Esophagus squamous epithelium (tissue), 5 donors: ENCODE data around the gene ADGRG4. TPM values are rescaled to one million over a fixed set of nuclear protein-coding genes. Genes with fewer than 3 reads are reported as not detected.
"Not testable (repeated sequence)": the region's sequence is repeated elsewhere in the genome, so short reads cannot be mapped to it uniquely, and the experiment has no call there.

Experiments used
- DNase-seq: peaks from one replicate; lab custom pipeline; 2025; lab: John Stamatoyannopoulos, UW
- H3K27ac ChIP-seq, 4 donors: fragments of 200-600 bp; sonication (generic); one replicate each; pipeline ENCODE4 v1.5.1; 2016 to 2019; ENCODE audit warnings: mild to moderate bottlenecking in 1 of 4
- H3K27me3 ChIP-seq, 4 donors: fragments of 200-600 bp; sonication (generic); 1 replicate in 3 of 4; 2 replicates in 1 of 4; pipeline versions ENCODE4 v1.5.1 to v1.6.0; 2017 to 2021; ENCODE audit warnings: antibody characterized with exemption in 1 of 4
- H3K36me3 ChIP-seq, 3 donors: fragments of 200-600 bp; sonication (generic); one replicate each; pipeline ENCODE4 v1.5.1; 2016 to 2019
- H3K4me1 ChIP-seq, 3 donors: fragments of 200-600 bp; sonication (generic); one replicate each; pipeline ENCODE4 v1.5.1; 2017 to 2019
- H3K4me3 ChIP-seq, 4 donors: fragments of 200-600 bp; sonication (generic); 1 replicate in 3 of 4; 2 replicates in 1 of 4; pipeline ENCODE4 v1.5.1; 2016 to 2019; ENCODE audit warnings: mild to moderate bottlenecking in 2 of 4, moderate library complexity in 1 of 4
- H3K9me3 ChIP-seq, 3 donors: fragments of 200-600 bp; sonication (generic); one replicate each; pipeline ENCODE4 v1.5.1; 2016 to 2019
- CTCF ChIP-seq, 6 experiments: fragments of 450-650 bp in 4 of 6; fragments of 200-600 bp in 2 of 6; sonication (generic) in 2 of 6; IDR thresholded peaks; one replicate each; pipeline ENCODE4 v1.5.1; 2016 to 2019; ENCODE audit warnings: antibody characterized with exemption in 6 of 6, mild to moderate bottlenecking in 4 of 6, moderate library complexity in 4 of 6
- POLR2A ChIP-seq, 4 donors: fragments of 450-650 bp; IDR thresholded peaks; one replicate each; pipeline ENCODE4 v1.6.1; 2017; ENCODE audit warnings: antibody characterized with exemption in 4 of 4, mild to moderate bottlenecking in 4 of 4, moderate library complexity in 3 of 4
- WGBS, 2 donors: methylation state at CpG; one replicate each; pipeline ENCODE4 v1.1.5; 2018; 5-methylcytosine and 5-hydroxymethylcytosine counted together
- intact Hi-C: fragments of 100-400 bp; cut with DNase I; formaldehyde crosslinking; loops from one replicate; pipeline ENCODE4 v1.15.0; 2022
- total RNA-seq, 4 donors: library from RNA; depleted of rRNA; stranded (reverse); fragments of >200 nt; gene quantifications; one replicate each; pipeline ENCODE4 v1.1.0, GENCODE V29; 2016
- donor health status: DM: yes; HTN: yes; CAD: no.

The ADGRG4 gene
- total RNA-seq, 4 donors from 2014 or later, result 0.19 TPM; not detected in 3

- Histone ChIP-seq H3K36me3 (no peaks in the 10 kb centered on the region), H3K27ac (no peak overlapping the region), H3K27me3 (no peaks in the 10 kb centered on the region), H3K9me3 (no peaks in the 10 kb centered on the region), H3K4me1 (no peaks in the 10 kb centered on the region), H3K4me3 (no peak overlapping the region)
- DNase-seq, result no peak
- intact Hi-C loops, result no loop called here
- 33 to 70% methylated on average over 1 of the region's 1 CpG for WGBS, 2 donors
- TF ChIP-seq POLR2A (IDR thresholded peaks at IDR 0.05), result no peak
- no peak for TF ChIP-seq CTCF (IDR thresholded peaks at IDR 0.05)
Measured at GRCh38 chrX:136273986-136274385, 26.8 kb upstream of the ADGRG4 start.

- no peak for DNase-seq
- H3K9me3 ChIP-seq, result no peaks in the 10 kb centered on the region
- H3K4me1 ChIP-seq, result no peaks in the 10 kb centered on the region
- H3K27ac ChIP-seq, result no peak overlapping the region
- H3K36me3 ChIP-seq, result no peaks in the 10 kb centered on the region
- intact Hi-C loops, result no loop called here
- no peak for TF ChIP-seq POLR2A (IDR thresholded peaks at IDR 0.05)
- no peak for TF ChIP-seq CTCF (IDR thresholded peaks at IDR 0.05)
- H3K4me3 ChIP-seq, result no peak overlapping the region
- WGBS, 2 donors, result 72% methylated on average over 4 of the region's 4 CpGs; no CpG with 5 or more reads in 1 of the 2 donors
- H3K27me3 ChIP-seq, result no peaks in the 10 kb centered on the region
Measured at GRCh38 chrX:136275553-136275952, 25.2 kb upstream of the ADGRG4 start.

GRCh38 chrX:136286375-136286774 lies 14.4 kb upstream of the ADGRG4 start:
- H3K9me3 ChIP-seq, H3K4me1 ChIP-seq, H3K4me3 ChIP-seq, H3K36me3 ChIP-seq, H3K27ac ChIP-seq, DNase-seq, H3K27me3 ChIP-seq, intact Hi-C loops: not testable (repeated sequence)
- 76 to 96% methylated on average over 5 of the region's 5 CpGs for WGBS, 2 donors

GRCh38 chrX:136291824-136292223 lies 8.9 kb upstream of the ADGRG4 start:
- no peak overlapping the region for H3K4me3 ChIP-seq
- H3K27me3 ChIP-seq, result no peaks in the 10 kb centered on the region
- H3K9me3 ChIP-seq, result no peaks in the 10 kb centered on the region
- 17 to 46% methylated on average over 1 to 2 of the region's 2 CpGs for WGBS, 2 donors
- no peaks in the 10 kb centered on the region for H3K36me3 ChIP-seq
- DNase-seq, result no peak
- intact Hi-C loops, result no loop called here
- TF ChIP-seq POLR2A (IDR thresholded peaks at IDR 0.05), result no peak
- TF ChIP-seq CTCF (IDR thresholded peaks at IDR 0.05), result no peak
- no peak overlapping the region for H3K27ac ChIP-seq
- H3K4me1 ChIP-seq, result peaks cover 0 to 11% (median 0%) of the 10 kb centered on the region in 3 donors

GRCh38 chrX:136292656-136293055 lies 8.1 kb upstream of the ADGRG4 start:
- intact Hi-C loops, result no loop called here
- Histone ChIP-seq H3K27ac (no peak overlapping the region), H3K4me1 (peaks cover 0 to 11% (median 0%) of the 10 kb centered on the region in 3 donors), H3K4me3 (no peak overlapping the region), H3K27me3 (no peaks in the 10 kb centered on the region), H3K9me3 (no peaks in the 10 kb centered on the region), H3K36me3 (no peaks in the 10 kb centered on the region)
- WGBS, 2 donors, result 33 to 90% methylated on average over 2 of the region's 2 CpGs
- DNase-seq, result no peak
- TF ChIP-seq POLR2A (IDR thresholded peaks at IDR 0.05), result no peak
- TF ChIP-seq CTCF (IDR thresholded peaks at IDR 0.05), result no peak

- H3K9me3 ChIP-seq, result no peaks in the 10 kb centered on the region
- no peaks in the 10 kb centered on the region for H3K36me3 ChIP-seq
- WGBS, 2 donors, result 85 to 89% methylated on average over 5 to 8 of the region's 8 CpGs
- DNase-seq, result no peak
- intact Hi-C loops, result no loop called here
- no peak overlapping the region for H3K27ac ChIP-seq
- H3K4me3 ChIP-seq, result no peak overlapping the region
- no peaks in the 10 kb centered on the region for H3K27me3 ChIP-seq
- peaks cover 0 to 11% (median 0%) of the 10 kb centered on the region in 3 donors for H3K4me1 ChIP-seq
- TF ChIP-seq POLR2A (IDR thresholded peaks at IDR 0.05) (no peak), CTCF (IDR thresholded peaks at IDR 0.05) (no peak)
Measured at GRCh38 chrX:136295380-136295779, 5.4 kb upstream of the ADGRG4 start.
